Spleen (tissue), 7 donors: ENCODE data around the gene PCDHB6.

ENCODE experiments used
- CTCF ChIP-seq, 11 experiments: fragments of 200-600 bp in 7 of 11; fragments of 450-650 bp in 4 of 11; sonication (generic) in 4 of 11; IDR thresholded peaks in 8 of 11; conservative IDR thresholded peaks in 3 of 11; 1 replicate in 7 of 11; 2 replicates in 4 of 11; pipeline versions ENCODE4 v1.4.0 to v1.8.0; 2016 to 2021; ENCODE audit warnings: antibody characterized with exemption in 11 of 11, inconsistent platforms in 4 of 11, mild to moderate bottlenecking in 1 of 11
- POLR2AphosphoS5 ChIP-seq, 3 donors: sonication (generic); formaldehyde crosslinking; IDR thresholded peaks; one replicate each; pipeline ENCODE4 v1.5.1; 2017; ENCODE audit warnings: antibody characterized with exemption in 3 of 3
- donor health status: DM: no; HTN: no; CAD: no; lungs with moderate emphysema.
- donor health status: DM: no; HTN: no; CAD: no.
- donor health status: DM: no; HTN: no; CAD: no.

- no peak for TF ChIP-seq POLR2AphosphoS5 (IDR thresholded peaks at IDR 0.05)
- TF ChIP-seq CTCF (IDR thresholded peaks at IDR 0.05 in 8 of 11, conservative IDR thresholded peaks at IDR 0.05 in 3 of 11) = no peak
These were observed 32.4 kb downstream of the PCDHB6 start, which contains the start of gene PCDHB16 for GRCh38 chr5:141182248-141182647.
